H1 (cell line): Measurements from ENCODE around the gene FBXO39. TPM values are rescaled to one million over a fixed set of nuclear protein-coding genes. Genes with fewer than 3 reads are reported as not detected.

Experiments
- ASH2L ChIP-seq: fragments of 200-600, 300-600 bp; sonication (generic); IDR thresholded peaks from one replicate; pipeline ENCODE4 v1.7.1; 2017; ENCODE audit warnings: low read length
- ZNF274 ChIP-seq: IDR thresholded peaks from 2 replicates; pipeline ENCODE4 v1.7.0; 2012; ENCODE audit warnings: low read length, borderline replicate concordance; ENCODE audit errors: extremely low read depth
- polyA plus RNA-seq, 7 experiments: library from polyadenylated mRNA; depleted of rRNA in 3 of 7; stranded (reverse) in 5 of 7; unstranded in 2 of 7; fragments of >200 nt in 5 of 7; fragments of 200-250 nt in 2 of 7; gene quantifications; 1 replicate in 5 of 7; 2 replicates in 1 of 7; 4 replicates in 1 of 7; pipeline versions ENCODE4 v1.2.1 to v1.2.3, GENCODE V29; 2011 to 2013; ENCODE audit warnings: missing spikeins in 2 of 7, mixed read lengths in 2 of 7
- total RNA-seq: library from RNA; stranded (reverse); fragmentation: NEBNext Ultra II Directional; extraction: Animal tissue kit (Norgen Biotek cat#: 25700); gene quantifications from 2 replicates; pipeline ENCODE4 v1.2.1, GENCODE V29; 2021
- TF ChIP-seq, protein P1 (sequence below): fragments of 300-600 bp; sonication (generic); IDR thresholded peaks from 2 replicates; pipeline ENCODE4 v1.7.1; 2012; ENCODE audit warnings: low read length, moderate library complexity, mild to moderate bottlenecking, inconsistent platforms; ENCODE audit not compliant: insufficient replicate concordance

Gene FBXO39
- total and polyA plus RNA-seq, 2 of the 8 experiments (the other 6 are each of a cell fraction or from before 2014, with no cell fraction given), result 0.12 to 0.22 TPM

DNA sequence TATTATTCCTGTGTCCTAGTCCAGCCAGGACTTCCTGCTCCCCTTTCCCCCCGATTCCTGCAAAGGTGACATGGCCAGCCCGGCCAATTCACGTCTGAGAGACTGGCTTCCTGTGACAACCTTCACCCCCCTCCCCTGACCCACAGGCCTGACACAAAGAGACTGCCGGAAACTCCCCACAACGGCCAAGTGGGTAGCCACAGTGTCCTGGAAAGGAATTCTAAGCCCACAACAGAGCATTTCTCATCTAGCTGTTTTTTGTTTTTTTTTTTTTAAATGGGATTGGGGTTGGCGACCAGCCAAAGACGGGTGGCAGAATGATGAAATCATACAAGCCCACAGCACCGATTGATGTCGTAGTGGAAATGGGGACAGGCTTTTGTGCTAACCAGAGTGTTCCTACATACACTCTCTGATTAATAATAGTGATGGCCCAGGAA lies 23.0 kb upstream of the FBXO39 start (continued):
- TF ChIP-seq ZNF274 (no peak), ASH2L (no peak)
- TF ChIP-seq, protein P1, sequence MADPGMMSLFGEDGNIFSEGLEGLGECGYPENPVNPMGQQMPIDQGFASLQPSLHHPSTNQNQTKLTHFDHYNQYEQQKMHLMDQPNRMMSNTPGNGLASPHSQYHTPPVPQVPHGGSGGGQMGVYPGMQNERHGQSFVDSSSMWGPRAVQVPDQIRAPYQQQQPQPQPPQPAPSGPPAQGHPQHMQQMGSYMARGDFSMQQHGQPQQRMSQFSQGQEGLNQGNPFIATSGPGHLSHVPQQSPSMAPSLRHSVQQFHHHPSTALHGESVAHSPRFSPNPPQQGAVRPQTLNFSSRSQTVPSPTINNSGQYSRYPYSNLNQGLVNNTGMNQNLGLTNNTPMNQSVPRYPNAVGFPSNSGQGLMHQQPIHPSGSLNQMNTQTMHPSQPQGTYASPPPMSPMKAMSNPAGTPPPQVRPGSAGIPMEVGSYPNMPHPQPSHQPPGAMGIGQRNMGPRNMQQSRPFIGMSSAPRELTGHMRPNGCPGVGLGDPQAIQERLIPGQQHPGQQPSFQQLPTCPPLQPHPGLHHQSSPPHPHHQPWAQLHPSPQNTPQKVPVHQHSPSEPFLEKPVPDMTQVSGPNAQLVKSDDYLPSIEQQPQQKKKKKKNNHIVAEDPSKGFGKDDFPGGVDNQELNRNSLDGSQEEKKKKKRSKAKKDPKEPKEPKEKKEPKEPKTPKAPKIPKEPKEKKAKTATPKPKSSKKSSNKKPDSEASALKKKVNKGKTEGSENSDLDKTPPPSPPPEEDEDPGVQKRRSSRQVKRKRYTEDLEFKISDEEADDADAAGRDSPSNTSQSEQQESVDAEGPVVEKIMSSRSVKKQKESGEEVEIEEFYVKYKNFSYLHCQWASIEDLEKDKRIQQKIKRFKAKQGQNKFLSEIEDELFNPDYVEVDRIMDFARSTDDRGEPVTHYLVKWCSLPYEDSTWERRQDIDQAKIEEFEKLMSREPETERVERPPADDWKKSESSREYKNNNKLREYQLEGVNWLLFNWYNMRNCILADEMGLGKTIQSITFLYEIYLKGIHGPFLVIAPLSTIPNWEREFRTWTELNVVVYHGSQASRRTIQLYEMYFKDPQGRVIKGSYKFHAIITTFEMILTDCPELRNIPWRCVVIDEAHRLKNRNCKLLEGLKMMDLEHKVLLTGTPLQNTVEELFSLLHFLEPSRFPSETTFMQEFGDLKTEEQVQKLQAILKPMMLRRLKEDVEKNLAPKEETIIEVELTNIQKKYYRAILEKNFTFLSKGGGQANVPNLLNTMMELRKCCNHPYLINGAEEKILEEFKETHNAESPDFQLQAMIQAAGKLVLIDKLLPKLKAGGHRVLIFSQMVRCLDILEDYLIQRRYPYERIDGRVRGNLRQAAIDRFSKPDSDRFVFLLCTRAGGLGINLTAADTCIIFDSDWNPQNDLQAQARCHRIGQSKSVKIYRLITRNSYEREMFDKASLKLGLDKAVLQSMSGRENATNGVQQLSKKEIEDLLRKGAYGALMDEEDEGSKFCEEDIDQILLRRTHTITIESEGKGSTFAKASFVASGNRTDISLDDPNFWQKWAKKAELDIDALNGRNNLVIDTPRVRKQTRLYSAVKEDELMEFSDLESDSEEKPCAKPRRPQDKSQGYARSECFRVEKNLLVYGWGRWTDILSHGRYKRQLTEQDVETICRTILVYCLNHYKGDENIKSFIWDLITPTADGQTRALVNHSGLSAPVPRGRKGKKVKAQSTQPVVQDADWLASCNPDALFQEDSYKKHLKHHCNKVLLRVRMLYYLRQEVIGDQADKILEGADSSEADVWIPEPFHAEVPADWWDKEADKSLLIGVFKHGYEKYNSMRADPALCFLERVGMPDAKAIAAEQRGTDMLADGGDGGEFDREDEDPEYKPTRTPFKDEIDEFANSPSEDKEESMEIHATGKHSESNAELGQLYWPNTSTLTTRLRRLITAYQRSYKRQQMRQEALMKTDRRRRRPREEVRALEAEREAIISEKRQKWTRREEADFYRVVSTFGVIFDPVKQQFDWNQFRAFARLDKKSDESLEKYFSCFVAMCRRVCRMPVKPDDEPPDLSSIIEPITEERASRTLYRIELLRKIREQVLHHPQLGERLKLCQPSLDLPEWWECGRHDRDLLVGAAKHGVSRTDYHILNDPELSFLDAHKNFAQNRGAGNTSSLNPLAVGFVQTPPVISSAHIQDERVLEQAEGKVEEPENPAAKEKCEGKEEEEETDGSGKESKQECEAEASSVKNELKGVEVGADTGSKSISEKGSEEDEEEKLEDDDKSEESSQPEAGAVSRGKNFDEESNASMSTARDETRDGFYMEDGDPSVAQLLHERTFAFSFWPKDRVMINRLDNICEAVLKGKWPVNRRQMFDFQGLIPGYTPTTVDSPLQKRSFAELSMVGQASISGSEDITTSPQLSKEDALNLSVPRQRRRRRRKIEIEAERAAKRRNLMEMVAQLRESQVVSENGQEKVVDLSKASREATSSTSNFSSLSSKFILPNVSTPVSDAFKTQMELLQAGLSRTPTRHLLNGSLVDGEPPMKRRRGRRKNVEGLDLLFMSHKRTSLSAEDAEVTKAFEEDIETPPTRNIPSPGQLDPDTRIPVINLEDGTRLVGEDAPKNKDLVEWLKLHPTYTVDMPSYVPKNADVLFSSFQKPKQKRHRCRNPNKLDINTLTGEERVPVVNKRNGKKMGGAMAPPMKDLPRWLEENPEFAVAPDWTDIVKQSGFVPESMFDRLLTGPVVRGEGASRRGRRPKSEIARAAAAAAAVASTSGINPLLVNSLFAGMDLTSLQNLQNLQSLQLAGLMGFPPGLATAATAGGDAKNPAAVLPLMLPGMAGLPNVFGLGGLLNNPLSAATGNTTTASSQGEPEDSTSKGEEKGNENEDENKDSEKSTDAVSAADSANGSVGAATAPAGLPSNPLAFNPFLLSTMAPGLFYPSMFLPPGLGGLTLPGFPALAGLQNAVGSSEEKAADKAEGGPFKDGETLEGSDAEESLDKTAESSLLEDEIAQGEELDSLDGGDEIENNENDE, result no peak
